ENCODE measurements around the gene RAB3GAP2. TPM values are rescaled to one million over a fixed set of nuclear protein-coding genes. Genes with fewer than 3 reads are reported as not detected.
"Not testable (repeated sequence)": the region's sequence is repeated elsewhere in the genome, so short reads cannot be mapped to it uniquely, and the experiment has no call there.

Gene RAB3GAP2
- total RNA-seq, 2 donors from 2014 or later = 62.9 to 66.0 TPM

GRCh38 chr1:220248715-220249265, 23.5 kb downstream of the RAB3GAP2 start:
- ATAC-seq (replicated peaks in 1 of 2); DNase-seq; H3K27ac Mint-ChIP-seq; H3K27me3 Mint-ChIP-seq (ENCODE audit: low read depth); H3K4me1 Mint-ChIP-seq (ENCODE audit: low read depth); H3K4me3 Mint-ChIP-seq: not testable (repeated sequence)
- H3K36me3 Mint-ChIP-seq (ENCODE audit: insufficient read depth in 2 of 2) = peaks cover 55 to 75% of the 10 kb centered on the region in 2 donors
- peaks cover 12 to 21% of the 10 kb centered on the region in 2 donors for H3K9me3 Mint-ChIP-seq

- H3K27me3 Mint-ChIP-seq (ENCODE audit: low read depth); H3K4me3 Mint-ChIP-seq; DNase-seq; H3K27ac Mint-ChIP-seq; ATAC-seq (replicated peaks in 1 of 2): not testable (repeated sequence)
- Mint-ChIP-seq H3K9me3 (peaks cover 3 to 16% of the 10 kb centered on the region in 2 donors), H3K36me3 (ENCODE audit: insufficient read depth in 2 of 2) (peaks cover 39 to 52% of the 10 kb centered on the region in 2 donors), H3K4me1 (ENCODE audit: low read depth) (peaks cover 27% of the 10 kb centered on the region)
These were observed 26.4 kb downstream of the RAB3GAP2 start for GRCh38 chr1:220245900-220246299.

- Mint-ChIP-seq H3K9me3 (peaks cover 3 to 9% of the 10 kb centered on the region in 2 donors), H3K36me3 (ENCODE audit: insufficient read depth in 2 of 2) (peaks cover 25 to 33% of the 10 kb centered on the region in 2 donors), H3K27me3 (ENCODE audit: low read depth) (no peaks in the 10 kb centered on the region), H3K27ac (no peak overlapping the region), H3K4me3 (no peak overlapping the region), H3K4me1 (ENCODE audit: low read depth) (peaks cover 30% of the 10 kb centered on the region)
- no peak for ATAC-seq (replicated peaks in 1 of 2)
- no peak for DNase-seq
These were observed 28.3 kb downstream of the RAB3GAP2 start for GRCh38 chr1:220243947-220244346.

GRCh38 chr1:220241072-220241663, 31.1 kb downstream of the RAB3GAP2 start:
- peaks cover 30% of the 10 kb centered on the region for H3K4me1 Mint-ChIP-seq (ENCODE audit: low read depth)
- no peak overlapping the region for H3K27ac Mint-ChIP-seq
- H3K4me3 Mint-ChIP-seq = peak overlapping the region in 1 of 2 donors; percentile 62
- H3K36me3 Mint-ChIP-seq (ENCODE audit: insufficient read depth in 2 of 2) = peaks cover 10 to 19% of the 10 kb centered on the region in 2 donors
- DNase-seq (no peak), ATAC-seq (replicated peaks in 1 of 2) (peak in 1 of 2 donors; percentile 23)
- no peaks in the 10 kb centered on the region for H3K27me3 Mint-ChIP-seq (ENCODE audit: low read depth)
- H3K9me3 Mint-ChIP-seq = peaks cover 0 to 1% of the 10 kb centered on the region in 2 donors

- no peak overlapping the region for H3K4me3 Mint-ChIP-seq
- H3K9me3 Mint-ChIP-seq = peaks cover 0 to 1% of the 10 kb centered on the region in 2 donors
- ATAC-seq (replicated peaks in 1 of 2) = no peak
- H3K4me1 Mint-ChIP-seq (ENCODE audit: low read depth) = peaks cover 33% of the 10 kb centered on the region
- no peak for DNase-seq
- H3K36me3 Mint-ChIP-seq (ENCODE audit: insufficient read depth in 2 of 2) = peaks cover 5 to 12% of the 10 kb centered on the region in 2 donors
- no peaks in the 10 kb centered on the region for H3K27me3 Mint-ChIP-seq (ENCODE audit: low read depth)
- H3K27ac Mint-ChIP-seq = no peak overlapping the region
These were observed 32.3 kb downstream of the RAB3GAP2 start for GRCh38 chr1:220239966-220240365.

GRCh38 chr1:220239213-220239612, 33.0 kb downstream of the RAB3GAP2 start:
- H3K27ac Mint-ChIP-seq = no peak overlapping the region
- H3K4me1 Mint-ChIP-seq (ENCODE audit: low read depth) = peaks cover 34% of the 10 kb centered on the region
- peaks cover 3 to 8% of the 10 kb centered on the region in 2 donors for H3K36me3 Mint-ChIP-seq (ENCODE audit: insufficient read depth in 2 of 2)
- DNase-seq (no peak), ATAC-seq (replicated peaks in 1 of 2) (no peak)
- H3K27me3 Mint-ChIP-seq (ENCODE audit: low read depth) = no peaks in the 10 kb centered on the region
- no peaks in the 10 kb centered on the region for H3K9me3 Mint-ChIP-seq
- no peak overlapping the region for H3K4me3 Mint-ChIP-seq

- H3K4me1 Mint-ChIP-seq (ENCODE audit: low read depth) = peaks cover 21% of the 10 kb centered on the region
- H3K4me3 Mint-ChIP-seq; H3K27me3 Mint-ChIP-seq (ENCODE audit: low read depth); H3K36me3 Mint-ChIP-seq (ENCODE audit: insufficient read depth in 2 of 2); H3K27ac Mint-ChIP-seq; ATAC-seq (replicated peaks in 1 of 2); DNase-seq; H3K9me3 Mint-ChIP-seq: not testable (repeated sequence)
These were observed 36.0 kb downstream of the RAB3GAP2 start for GRCh38 chr1:220236278-220236677.

- Mint-ChIP-seq H3K4me3 (no peak overlapping the region), H3K9me3 (no peaks in the 10 kb centered on the region), H3K27me3 (ENCODE audit: low read depth) (no peaks in the 10 kb centered on the region), H3K36me3 (ENCODE audit: insufficient read depth in 2 of 2) (peaks cover 5 to 13% of the 10 kb centered on the region in 2 donors), H3K4me1 (ENCODE audit: low read depth) (peaks cover 14% of the 10 kb centered on the region), H3K27ac (no peak overlapping the region)
- ATAC-seq (replicated peaks in 1 of 2) (no peak), DNase-seq (no peak)
These were observed 36.8 kb downstream of the RAB3GAP2 start for GRCh38 chr1:220235462-220235861.

GRCh38 chr1:220233927-220234326, 38.3 kb downstream of the RAB3GAP2 start:
- Mint-ChIP-seq H3K9me3 (no peaks in the 10 kb centered on the region), H3K4me3 (no peak overlapping the region), H3K36me3 (ENCODE audit: insufficient read depth in 2 of 2) (peaks cover 5 to 13% of the 10 kb centered on the region in 2 donors), H3K4me1 (ENCODE audit: low read depth) (peaks cover 14% of the 10 kb centered on the region), H3K27ac (peak overlapping the region; percentile 24), H3K27me3 (ENCODE audit: low read depth) (no peaks in the 10 kb centered on the region)
- peak; percentile 24 to 51 for ATAC-seq (replicated peaks in 1 of 2)
- DNase-seq = no peak

- H3K27ac Mint-ChIP-seq = no peak overlapping the region
- peaks cover 5 to 16% of the 10 kb centered on the region in 2 donors for H3K36me3 Mint-ChIP-seq (ENCODE audit: insufficient read depth in 2 of 2)
- H3K9me3 Mint-ChIP-seq = no peaks in the 10 kb centered on the region
- no peaks in the 10 kb centered on the region for H3K27me3 Mint-ChIP-seq (ENCODE audit: low read depth)
- H3K4me3 Mint-ChIP-seq = no peak overlapping the region
- DNase-seq = no peak
- ATAC-seq (replicated peaks in 1 of 2) = no peak
- peaks cover 27% of the 10 kb centered on the region for H3K4me1 Mint-ChIP-seq (ENCODE audit: low read depth)
These were observed 42.5 kb downstream of the RAB3GAP2 start for GRCh38 chr1:220229771-220230170.

- no peaks in the 10 kb centered on the region for H3K9me3 Mint-ChIP-seq
- peaks cover 5 to 16% of the 10 kb centered on the region in 2 donors for H3K36me3 Mint-ChIP-seq (ENCODE audit: insufficient read depth in 2 of 2)
- no peak overlapping the region for H3K4me3 Mint-ChIP-seq
- DNase-seq (no peak), ATAC-seq (replicated peaks in 1 of 2) (no peak)
- H3K27ac Mint-ChIP-seq = no peak overlapping the region
- H3K27me3 Mint-ChIP-seq (ENCODE audit: low read depth) = no peaks in the 10 kb centered on the region
- peaks cover 37% of the 10 kb centered on the region for H3K4me1 Mint-ChIP-seq (ENCODE audit: low read depth)
These were observed 44.9 kb downstream of the RAB3GAP2 start for GRCh38 chr1:220227393-220227792.

- Mint-ChIP-seq H3K9me3 (no peaks in the 10 kb centered on the region), H3K36me3 (ENCODE audit: insufficient read depth in 2 of 2) (peaks cover 5 to 15% of the 10 kb centered on the region in 2 donors), H3K27me3 (ENCODE audit: low read depth) (no peaks in the 10 kb centered on the region), H3K4me1 (ENCODE audit: low read depth) (peaks cover 37% of the 10 kb centered on the region), H3K4me3 (no peak overlapping the region), H3K27ac (no peak overlapping the region)
- ATAC-seq (replicated peaks in 1 of 2) = no peak
- DNase-seq = no peak
These were observed 45.5 kb downstream of the RAB3GAP2 start for GRCh38 chr1:220226752-220227151.

- no peak for ATAC-seq (replicated peaks in 1 of 2)
- H3K27me3 Mint-ChIP-seq (ENCODE audit: low read depth) = no peaks in the 10 kb centered on the region
- H3K27ac Mint-ChIP-seq = peak overlapping the region; percentile 69
- peaks cover 37% of the 10 kb centered on the region for H3K4me1 Mint-ChIP-seq (ENCODE audit: low read depth)
- H3K4me3 Mint-ChIP-seq = no peak overlapping the region
- no peak for DNase-seq
- peaks cover 4 to 10% of the 10 kb centered on the region in 2 donors for H3K36me3 Mint-ChIP-seq (ENCODE audit: insufficient read depth in 2 of 2)
- no peaks in the 10 kb centered on the region for H3K9me3 Mint-ChIP-seq
These were observed 46.3 kb downstream of the RAB3GAP2 start for GRCh38 chr1:220225957-220226356.
